Neural cell (in vitro differentiated cells): ENCODE results near the gene SLC25A45.

Experiments
- CTCF ChIP-seq: fragments of 450-650 bp; IDR thresholded peaks from 2 replicates; pipeline ENCODE4 v1.5.1; 2014; ENCODE audit warnings: antibody characterized with exemption, mild to moderate bottlenecking, moderate library complexity; ENCODE audit not compliant: poor library complexity, severe bottlenecking
- EP300 ChIP-seq: fragments of 450-650 bp; conservative IDR thresholded peaks from 2 replicates; pipeline ENCODE4 v1.6.1; 2014; ENCODE audit warnings: antibody characterized with exemption, mild to moderate bottlenecking, moderate library complexity; ENCODE audit not compliant: poor library complexity, severe bottlenecking
- EZH2 ChIP-seq: fragments of 200-600, 300-800 bp; shearing (Covaris generic), sonication (generic); IDR thresholded peaks from 2 replicates; pipeline ENCODE4 v1.6.1; 2014; ENCODE audit warnings: antibody characterized with exemption, low read length, borderline replicate concordance, mild to moderate bottlenecking; ENCODE audit not compliant: insufficient read depth, poor library complexity, severe bottlenecking
- MXI1 ChIP-seq: fragments of 450-650 bp; conservative IDR thresholded peaks from 2 replicates; pipeline ENCODE4 v1.6.1; 2014; ENCODE audit warnings: antibody characterized with exemption, mild to moderate bottlenecking; ENCODE audit not compliant: poor library complexity, severe bottlenecking
- POLR2AphosphoS5 ChIP-seq: IDR thresholded peaks from 2 replicates; pipeline ENCODE4 v1.6.1; 2012
- RAD21 ChIP-seq: fragments of 450-650 bp; conservative IDR thresholded peaks from 2 replicates; pipeline ENCODE4 v1.6.1; 2014; ENCODE audit warnings: antibody characterized with exemption, mild to moderate bottlenecking, moderate library complexity

DNA sequence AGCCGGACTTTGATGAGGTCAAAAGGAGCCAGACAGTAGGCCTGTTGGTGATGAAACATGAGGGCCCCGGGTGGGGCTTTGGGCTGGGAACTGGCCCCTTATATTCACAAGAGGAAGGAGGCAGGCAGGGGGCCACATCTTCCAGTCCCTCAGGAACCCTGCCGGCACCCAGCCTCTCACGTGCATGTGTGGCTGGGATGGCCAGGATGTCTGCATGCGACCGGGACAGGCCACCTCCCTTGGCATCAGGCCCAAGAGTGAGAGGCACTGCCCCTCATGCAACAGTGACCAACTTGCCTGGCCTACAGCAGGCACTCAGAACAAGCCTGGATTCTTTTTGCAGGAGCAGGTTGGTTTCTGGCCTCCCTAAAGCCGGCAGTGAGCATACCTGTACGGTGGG lies 5.4 kb downstream of the SLC25A45 start:
- TF ChIP-seq EP300: no peak
- no peak for TF ChIP-seq CTCF
- no peak for TF ChIP-seq MXI1
- no peak for TF ChIP-seq RAD21
- no peak for TF ChIP-seq EZH2
- no peak for TF ChIP-seq POLR2AphosphoS5
